Astrocyte (in vitro differentiated cells and primary cell): Measurements from ENCODE around the gene SPATA31C1. TPM values are rescaled to one million over a fixed set of nuclear protein-coding genes. Genes with fewer than 3 reads are reported as not detected.

Experiments
- DNase-seq: peaks from one replicate; pipeline ENCODE4 v3.0.0-alpha.2; 2010; ENCODE audit warnings: low read depth
- FAIRE-seq: peaks from 2 replicates; lab custom pipeline; 2011; peaks lifted over from hg19 to GRCh38; lab: Jason Lieb, UNC
- H2AFZ ChIP-seq: 2 replicates; pipeline ENCODE4 v1.6.0; 2012; ENCODE audit warnings: low read depth, low read length, inconsistent platforms
- H3K27ac ChIP-seq: 2 replicates; pipeline ENCODE4 v1.5.1; 2011; ENCODE audit warnings: low read depth, low read length, inconsistent platforms
- H3K27me3 ChIP-seq: 2 replicates; pipeline ENCODE4 v1.6.0; 2011; ENCODE audit warnings: low read length, inconsistent platforms; ENCODE audit not compliant: insufficient read depth
- H3K36me3 ChIP-seq: 2 replicates; pipeline ENCODE4 v1.5.1; 2011; ENCODE audit warnings: low read length, inconsistent platforms; ENCODE audit not compliant: insufficient read depth
- H3K4me1 ChIP-seq: 2 replicates; pipeline ENCODE4 v1.5.1; 2011; ENCODE audit warnings: low read length, inconsistent platforms; ENCODE audit not compliant: insufficient read depth
- H3K4me2 ChIP-seq: 2 replicates; pipeline ENCODE4 v1.6.0; 2012; ENCODE audit warnings: low read length, inconsistent platforms
- H3K4me3 ChIP-seq: 2 replicates; pipeline ENCODE4 v1.5.1; 2011; ENCODE audit warnings: low read depth, mild to moderate bottlenecking, low read length, inconsistent platforms; ENCODE audit not compliant: insufficient read depth
- H3K79me2 ChIP-seq: 2 replicates; pipeline ENCODE4 v1.6.0; 2012; ENCODE audit warnings: mild to moderate bottlenecking, low read length, inconsistent platforms; ENCODE audit not compliant: insufficient read depth
- H3K9ac ChIP-seq: 2 replicates; pipeline ENCODE4 v1.6.0; 2012; ENCODE audit warnings: mild to moderate bottlenecking, low read length, inconsistent platforms
- H3K9me3 ChIP-seq: 2 replicates; pipeline ENCODE4 v1.5.1; 2012; ENCODE audit warnings: low read depth, mild to moderate bottlenecking, low read length, inconsistent platforms; ENCODE audit not compliant: insufficient read depth
- H4K20me1 ChIP-seq: 2 replicates; pipeline ENCODE4 v1.6.0; 2012; ENCODE audit warnings: low read length, inconsistent platforms; ENCODE audit not compliant: insufficient read depth
- H3K27ac Mint-ChIP-seq: one replicate; pipeline ENCODE4 v1.8.0; 2021; ENCODE audit warnings: mild to moderate bottlenecking, mixed read lengths; ENCODE audit not compliant: unreplicated experiment
- H3K27me3 Mint-ChIP-seq: one replicate; pipeline ENCODE4 v1.8.0; 2021; ENCODE audit warnings: low read depth, mixed read lengths; ENCODE audit not compliant: unreplicated experiment
- H3K36me3 Mint-ChIP-seq: one replicate; pipeline ENCODE4 v1.8.0; 2021; ENCODE audit warnings: low read depth, mixed read lengths; ENCODE audit not compliant: unreplicated experiment
- H3K4me1 Mint-ChIP-seq: one replicate; pipeline ENCODE4 v1.8.0; 2021; ENCODE audit warnings: low read depth, mixed read lengths; ENCODE audit not compliant: unreplicated experiment
- H3K4me3 Mint-ChIP-seq: one replicate; pipeline ENCODE4 v1.8.0; 2021; ENCODE audit warnings: mild to moderate bottlenecking, moderate library complexity, mixed read lengths; ENCODE audit not compliant: unreplicated experiment
- H3K9me3 Mint-ChIP-seq: one replicate; pipeline ENCODE4 v1.8.0; 2021; ENCODE audit warnings: mild to moderate bottlenecking, mixed read lengths; ENCODE audit not compliant: unreplicated experiment
- EZH2 ChIP-seq: IDR thresholded peaks from 2 replicates; pipeline ENCODE4 v1.6.1; 2012; ENCODE audit warnings: mild to moderate bottlenecking, low read length, inconsistent platforms; ENCODE audit not compliant: insufficient read depth
- total RNA-seq: library from RNA; stranded (reverse); gene quantifications from 2 replicates; pipeline ENCODE4 v1.2.1, GENCODE V29; 2021
- TF ChIP-seq, protein P1 (sequence below): IDR thresholded peaks from 2 replicates; pipeline ENCODE4 v1.5.1; 2011; ENCODE audit warnings: low read depth, mild to moderate bottlenecking, inconsistent platforms, low read length, moderate library complexity; ENCODE audit not compliant: insufficient read depth

Gene SPATA31C1
- total RNA-seq, 1 donor from 2014 or later, result not detected

DNA sequence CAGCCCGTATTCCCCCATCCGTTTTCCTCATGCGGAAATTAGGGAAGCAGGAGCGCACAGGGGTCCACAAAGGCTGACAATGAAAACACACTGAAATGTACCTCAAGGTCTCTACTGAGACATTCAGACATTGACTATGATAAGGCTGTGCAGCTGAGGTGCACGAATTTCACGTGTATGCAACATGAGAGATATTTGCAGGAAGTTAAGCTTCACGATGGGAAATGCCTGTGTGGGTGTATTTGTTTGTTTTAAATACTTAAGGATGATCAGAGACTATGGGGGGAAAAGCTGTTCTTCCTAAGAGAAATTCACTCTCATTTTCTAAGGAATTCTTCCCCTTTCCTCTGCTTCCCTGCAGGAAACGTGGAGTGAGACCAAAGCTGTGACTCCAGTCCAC lies 37.6 kb upstream of the SPATA31C1 start:
- Histone ChIP-seq H3K27me3 (no peaks in the 10 kb centered on the region), H3K36me3 (no peaks in the 10 kb centered on the region), H3K9ac (no peak overlapping the region), H3K79me2 (no peaks in the 10 kb centered on the region), H3K9me3 (peaks cover 7% of the 10 kb centered on the region), H3K4me2 (peak overlapping the region; percentile 3), H2AFZ (no peak overlapping the region), H3K4me1 (peaks cover 4% of the 10 kb centered on the region), H3K27ac (no peak overlapping the region), H3K4me3 (no peak overlapping the region), H4K20me1 (no peaks in the 10 kb centered on the region)
- Mint-ChIP-seq H3K4me1 (peaks cover 13% of the 10 kb centered on the region), H3K27ac (peak overlapping the region; percentile 15), H3K27me3 (peaks cover 12% of the 10 kb centered on the region), H3K4me3 (no peak overlapping the region), H3K9me3 (peaks cover 7% of the 10 kb centered on the region), H3K36me3 (no peaks in the 10 kb centered on the region)
- peak; percentile 39 for DNase-seq
- no peak for FAIRE-seq
- TF ChIP-seq, protein P1, sequence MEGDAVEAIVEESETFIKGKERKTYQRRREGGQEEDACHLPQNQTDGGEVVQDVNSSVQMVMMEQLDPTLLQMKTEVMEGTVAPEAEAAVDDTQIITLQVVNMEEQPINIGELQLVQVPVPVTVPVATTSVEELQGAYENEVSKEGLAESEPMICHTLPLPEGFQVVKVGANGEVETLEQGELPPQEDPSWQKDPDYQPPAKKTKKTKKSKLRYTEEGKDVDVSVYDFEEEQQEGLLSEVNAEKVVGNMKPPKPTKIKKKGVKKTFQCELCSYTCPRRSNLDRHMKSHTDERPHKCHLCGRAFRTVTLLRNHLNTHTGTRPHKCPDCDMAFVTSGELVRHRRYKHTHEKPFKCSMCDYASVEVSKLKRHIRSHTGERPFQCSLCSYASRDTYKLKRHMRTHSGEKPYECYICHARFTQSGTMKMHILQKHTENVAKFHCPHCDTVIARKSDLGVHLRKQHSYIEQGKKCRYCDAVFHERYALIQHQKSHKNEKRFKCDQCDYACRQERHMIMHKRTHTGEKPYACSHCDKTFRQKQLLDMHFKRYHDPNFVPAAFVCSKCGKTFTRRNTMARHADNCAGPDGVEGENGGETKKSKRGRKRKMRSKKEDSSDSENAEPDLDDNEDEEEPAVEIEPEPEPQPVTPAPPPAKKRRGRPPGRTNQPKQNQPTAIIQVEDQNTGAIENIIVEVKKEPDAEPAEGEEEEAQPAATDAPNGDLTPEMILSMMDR, result no peak
- TF ChIP-seq EZH2, result no peak

DNA sequence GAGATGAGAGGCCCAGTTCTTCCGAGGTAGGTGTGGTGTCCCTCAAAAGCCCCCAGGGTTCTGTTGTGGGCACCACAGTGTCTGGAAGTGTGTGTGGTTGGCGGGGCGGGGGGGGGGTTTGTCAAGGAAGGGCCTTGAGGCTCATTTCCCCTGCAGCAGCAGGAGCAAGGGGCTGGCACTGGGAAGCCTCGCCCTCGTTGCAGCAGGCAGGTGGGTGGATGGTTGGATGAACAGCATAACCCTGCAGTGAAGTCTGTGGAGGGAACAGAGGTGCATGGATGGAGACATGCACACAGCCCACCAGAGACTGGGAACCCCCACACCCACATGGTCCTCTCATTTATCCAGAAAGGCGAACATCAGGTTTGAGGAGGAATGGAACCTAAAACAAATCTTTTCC lies 37.1 kb upstream of the SPATA31C1 start:
- H3K36me3 ChIP-seq, result no peaks in the 10 kb centered on the region
- H3K4me1 ChIP-seq, result peaks cover 4% of the 10 kb centered on the region
- Mint-ChIP-seq H3K9me3 (peaks cover 7% of the 10 kb centered on the region), H3K4me1 (peaks cover 13% of the 10 kb centered on the region), H3K4me3 (no peak overlapping the region), H3K27me3 (peaks cover 15% of the 10 kb centered on the region), H3K27ac (no peak overlapping the region), H3K36me3 (no peaks in the 10 kb centered on the region)
- H3K9me3 ChIP-seq, result peaks cover 7% of the 10 kb centered on the region
- no peak overlapping the region for H3K27ac ChIP-seq
- no peak overlapping the region for H3K4me2 ChIP-seq
- no peak overlapping the region for H3K9ac ChIP-seq
- no peaks in the 10 kb centered on the region for H3K79me2 ChIP-seq
- no peaks in the 10 kb centered on the region for H4K20me1 ChIP-seq
- H2AFZ ChIP-seq, result no peak overlapping the region
- FAIRE-seq (no peak), DNase-seq (no peak)
- no peak overlapping the region for H3K4me3 ChIP-seq
- H3K27me3 ChIP-seq, result no peaks in the 10 kb centered on the region
- no peak for TF ChIP-seq EZH2
- TF ChIP-seq, protein P1, result no peak

DNA sequence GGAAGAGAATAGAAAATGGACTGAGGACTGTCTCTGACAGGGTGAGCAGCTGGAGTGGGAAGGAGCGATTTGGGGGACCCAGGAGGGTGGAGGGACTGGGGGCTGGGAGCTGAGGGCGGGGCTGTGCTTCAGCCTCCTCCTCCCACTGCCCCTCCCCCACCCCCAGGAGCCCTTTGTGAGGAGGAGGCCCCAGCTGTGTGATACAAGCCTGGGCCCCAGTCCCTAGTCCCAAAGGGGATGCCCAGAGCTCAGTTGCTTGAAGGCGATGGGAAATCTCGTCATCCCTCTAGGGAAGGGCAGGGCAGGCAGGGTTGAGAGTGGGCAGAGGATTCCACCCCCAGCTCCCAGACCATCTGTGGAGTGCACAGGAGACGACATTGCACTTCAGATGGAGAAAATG lies 35.1 kb upstream of the SPATA31C1 start, which contains the start of gene SPATA31E1:
Gene SPATA31E1, plus strand, starts transcription at position 251 of the 400 bp plus-strand sequence. Its CDS starts 15 bp downstream, at position 266.
- no peak within 1 kb of the TSS for H3K4me2 ChIP-seq

More for the DNA sequence above, 35.1 kb upstream of the SPATA31C1 start, which contains the start of gene SPATA31E1:
- H3K9me3 ChIP-seq, result peaks cover 7% of the 10 kb centered on the region
- Mint-ChIP-seq H3K4me1 (peaks cover 13% of the 10 kb centered on the region), H3K27ac (no peak within 1 kb of the TSS), H3K4me3 (no peak within 1 kb of the TSS), H3K27me3 (peaks cover 16% of the 10 kb centered on the region), H3K9me3 (peaks cover 3% of the 10 kb centered on the region), H3K36me3 (no peaks in the 10 kb centered on the region)
- no peak for DNase-seq
- H4K20me1 ChIP-seq, result no peaks in the 10 kb centered on the region
- H3K4me3 ChIP-seq, result no peak within 1 kb of the TSS
- H3K79me2 ChIP-seq, result no peaks in the 10 kb centered on the region
- no peak within 1 kb of the TSS for H3K27ac ChIP-seq
- H3K9ac ChIP-seq, result no peak within 1 kb of the TSS
- H3K27me3 ChIP-seq, result no peaks in the 10 kb centered on the region
- H2AFZ ChIP-seq, result no peak within 1 kb of the TSS
- H3K4me1 ChIP-seq, result peaks cover 4% of the 10 kb centered on the region
- no peak for FAIRE-seq
- no peaks in the 10 kb centered on the region for H3K36me3 ChIP-seq
- TF ChIP-seq, protein P1, result no peak
- no peak for TF ChIP-seq EZH2
